ENCODE results near the gene DACH1. TPM values are rescaled to one million over a fixed set of nuclear protein-coding genes. Genes with fewer than 3 reads are reported as not detected.

The DACH1 gene
- total and polyA plus RNA-seq, 2 donors, result 2.5 to 2.7 TPM

GRCh38 chr13:71459708-71460107, 407.3 kb downstream of the DACH1 start:
- no peak overlapping the region for H3K4me3 ChIP-seq (ENCODE audit: low read length in 2 of 2)
- H3K27ac ChIP-seq (ENCODE audit: low read depth in 1 of 2, low read length in 1 of 2), result no peak overlapping the region
- no peaks in the 10 kb centered on the region for H3K27me3 ChIP-seq (ENCODE audit: control insufficient read depth in 2 of 2, insufficient read depth in 1 of 2, low read length in 1 of 2)
- no peak for DNase-seq (ENCODE audit: low read depth in 6 of 9, low spot score in 9 of 9)
- H3K4me1 ChIP-seq (ENCODE audit: control insufficient read depth in 2 of 2, insufficient read depth in 2 of 2, low read length in 2 of 2), result no peaks in the 10 kb centered on the region
- H3K9me3 ChIP-seq (ENCODE audit: control insufficient read depth in 2 of 2, insufficient read depth in 1 of 2, low read length in 1 of 2), result no peaks in the 10 kb centered on the region
- H3K36me3 ChIP-seq (ENCODE audit: control insufficient read depth in 2 of 2, insufficient read depth in 2 of 2, low read length in 1 of 2), result no peaks in the 10 kb centered on the region

- no peak overlapping the region for H3K4me3 ChIP-seq (ENCODE audit: low read length in 2 of 2)
- DNase-seq (ENCODE audit: low read depth in 6 of 9, low spot score in 9 of 9), result no peak
These were observed 409.4 kb downstream of the DACH1 start for GRCh38 chr13:71457645-71458044.

GRCh38 chr13:71456136-71456535, 410.9 kb downstream of the DACH1 start:
- H3K36me3 ChIP-seq (ENCODE audit: control insufficient read depth in 2 of 2, insufficient read depth in 2 of 2, low read length in 1 of 2), result no peaks in the 10 kb centered on the region
- H3K4me1 ChIP-seq (ENCODE audit: control insufficient read depth in 2 of 2, insufficient read depth in 2 of 2, low read length in 2 of 2), result no peaks in the 10 kb centered on the region
- no peak overlapping the region for H3K4me3 ChIP-seq (ENCODE audit: low read length in 2 of 2)
- WGBS, result 97% methylated on average over 2 of the region's 2 CpGs
- H3K9me3 ChIP-seq (ENCODE audit: control insufficient read depth in 2 of 2, insufficient read depth in 1 of 2, low read length in 1 of 2), result no peaks in the 10 kb centered on the region
- H3K27me3 ChIP-seq (ENCODE audit: control insufficient read depth in 2 of 2, insufficient read depth in 1 of 2, low read length in 1 of 2), result no peaks in the 10 kb centered on the region
- DNase-seq (ENCODE audit: low read depth in 6 of 9, low spot score in 9 of 9), result no peak
- H3K27ac ChIP-seq (ENCODE audit: low read depth in 1 of 2, low read length in 1 of 2), result no peak overlapping the region

More at GRCh38 chr13:71457645-71458044, 409.4 kb downstream of the DACH1 start:
- Histone ChIP-seq H3K27me3 (ENCODE audit: control insufficient read depth in 2 of 2, insufficient read depth in 1 of 2, low read length in 1 of 2) (no peaks in the 10 kb centered on the region), H3K36me3 (ENCODE audit: control insufficient read depth in 2 of 2, insufficient read depth in 2 of 2, low read length in 1 of 2) (no peaks in the 10 kb centered on the region), H3K4me1 (ENCODE audit: control insufficient read depth in 2 of 2, insufficient read depth in 2 of 2, low read length in 2 of 2) (no peaks in the 10 kb centered on the region), H3K9me3 (ENCODE audit: control insufficient read depth in 2 of 2, insufficient read depth in 1 of 2, low read length in 1 of 2) (no peaks in the 10 kb centered on the region), H3K27ac (ENCODE audit: low read depth in 1 of 2, low read length in 1 of 2) (no peak overlapping the region)
- 97% methylated on average over 2 of the region's 2 CpGs for whole genome bisulfite sequencing

- H3K9me3 ChIP-seq (ENCODE audit: control insufficient read depth in 2 of 2, insufficient read depth in 1 of 2, low read length in 1 of 2), result no peaks in the 10 kb centered on the region
- no peaks in the 10 kb centered on the region for H3K27me3 ChIP-seq (ENCODE audit: control insufficient read depth in 2 of 2, insufficient read depth in 1 of 2, low read length in 1 of 2)
- WGBS, result 100% methylated on average over 1 of the region's 1 CpG
- H3K4me1 ChIP-seq (ENCODE audit: control insufficient read depth in 2 of 2, insufficient read depth in 2 of 2, low read length in 2 of 2), result no peaks in the 10 kb centered on the region
- H3K4me3 ChIP-seq (ENCODE audit: low read length in 2 of 2), result no peak overlapping the region
- DNase-seq (ENCODE audit: low read depth in 6 of 9, low spot score in 9 of 9), result no peak
- H3K27ac ChIP-seq (ENCODE audit: low read depth in 1 of 2, low read length in 1 of 2), result no peak overlapping the region
- H3K36me3 ChIP-seq (ENCODE audit: control insufficient read depth in 2 of 2, insufficient read depth in 2 of 2, low read length in 1 of 2), result no peaks in the 10 kb centered on the region
These were observed 412.5 kb downstream of the DACH1 start for GRCh38 chr13:71454509-71454908.

- Histone ChIP-seq H3K27me3 (ENCODE audit: control insufficient read depth in 2 of 2, insufficient read depth in 1 of 2, low read length in 1 of 2) (no peaks in the 10 kb centered on the region), H3K27ac (ENCODE audit: low read depth in 1 of 2, low read length in 1 of 2) (no peak overlapping the region), H3K9me3 (ENCODE audit: control insufficient read depth in 2 of 2, insufficient read depth in 1 of 2, low read length in 1 of 2) (no peaks in the 10 kb centered on the region), H3K36me3 (ENCODE audit: control insufficient read depth in 2 of 2, insufficient read depth in 2 of 2, low read length in 1 of 2) (no peaks in the 10 kb centered on the region), H3K4me3 (ENCODE audit: low read length in 2 of 2) (no peak overlapping the region), H3K4me1 (ENCODE audit: control insufficient read depth in 2 of 2, insufficient read depth in 2 of 2, low read length in 2 of 2) (no peaks in the 10 kb centered on the region)
- WGBS, result 94% methylated on average over 3 of the region's 3 CpGs
- DNase-seq (ENCODE audit: low read depth in 6 of 9, low spot score in 9 of 9), result no peak
These were observed 418.8 kb downstream of the DACH1 start for GRCh38 chr13:71448080-71448630.

GRCh38 chr13:71437704-71438103, 429.3 kb downstream of the DACH1 start:
- Histone ChIP-seq H3K9me3 (ENCODE audit: control insufficient read depth in 2 of 2, insufficient read depth in 1 of 2, low read length in 1 of 2) (no peaks in the 10 kb centered on the region), H3K4me3 (ENCODE audit: low read length in 2 of 2) (no peak overlapping the region), H3K27me3 (ENCODE audit: control insufficient read depth in 2 of 2, insufficient read depth in 1 of 2, low read length in 1 of 2) (no peaks in the 10 kb centered on the region), H3K4me1 (ENCODE audit: control insufficient read depth in 2 of 2, insufficient read depth in 2 of 2, low read length in 2 of 2) (no peaks in the 10 kb centered on the region), H3K27ac (ENCODE audit: low read depth in 1 of 2, low read length in 1 of 2) (no peak overlapping the region), H3K36me3 (ENCODE audit: control insufficient read depth in 2 of 2, insufficient read depth in 2 of 2, low read length in 1 of 2) (no peaks in the 10 kb centered on the region)
- WGBS, result 93% methylated on average over 1 of the region's 1 CpG
- DNase-seq (ENCODE audit: low read depth in 6 of 9, low spot score in 9 of 9), result no peak

GRCh38 chr13:71430681-71431080, 436.3 kb downstream of the DACH1 start:
- no peak for DNase-seq (ENCODE audit: low read depth in 6 of 9, low spot score in 9 of 9)
- Histone ChIP-seq H3K36me3 (ENCODE audit: control insufficient read depth in 2 of 2, insufficient read depth in 2 of 2, low read length in 1 of 2) (no peaks in the 10 kb centered on the region), H3K27me3 (ENCODE audit: control insufficient read depth in 2 of 2, insufficient read depth in 1 of 2, low read length in 1 of 2) (no peaks in the 10 kb centered on the region), H3K27ac (ENCODE audit: low read depth in 1 of 2, low read length in 1 of 2) (no peak overlapping the region), H3K4me3 (ENCODE audit: low read length in 2 of 2) (no peak overlapping the region), H3K9me3 (ENCODE audit: control insufficient read depth in 2 of 2, insufficient read depth in 1 of 2, low read length in 1 of 2) (no peaks in the 10 kb centered on the region), H3K4me1 (ENCODE audit: control insufficient read depth in 2 of 2, insufficient read depth in 2 of 2, low read length in 2 of 2) (no peaks in the 10 kb centered on the region)
- 94% methylated on average over 4 of the region's 4 CpGs for WGBS

- H3K27me3 ChIP-seq (ENCODE audit: control insufficient read depth in 2 of 2, insufficient read depth in 1 of 2, low read length in 1 of 2), result no peaks in the 10 kb centered on the region
These were observed 449.8 kb downstream of the DACH1 start for GRCh38 chr13:71417205-71417604.

GRCh38 chr13:71412231-71412630, 454.8 kb downstream of the DACH1 start:
- WGBS, result 89% methylated on average over 2 of the region's 2 CpGs
- no peak overlapping the region for H3K27ac ChIP-seq (ENCODE audit: low read depth in 1 of 2, low read length in 1 of 2)
- no peaks in the 10 kb centered on the region for H3K9me3 ChIP-seq (ENCODE audit: control insufficient read depth in 2 of 2, insufficient read depth in 1 of 2, low read length in 1 of 2)

More at GRCh38 chr13:71417205-71417604, 449.8 kb downstream of the DACH1 start:
- no peak for DNase-seq (ENCODE audit: low read depth in 6 of 9, low spot score in 9 of 9)
- H3K9me3 ChIP-seq (ENCODE audit: control insufficient read depth in 2 of 2, insufficient read depth in 1 of 2, low read length in 1 of 2), result no peaks in the 10 kb centered on the region
- no peaks in the 10 kb centered on the region for H3K4me1 ChIP-seq (ENCODE audit: control insufficient read depth in 2 of 2, insufficient read depth in 2 of 2, low read length in 2 of 2)
- H3K36me3 ChIP-seq (ENCODE audit: control insufficient read depth in 2 of 2, insufficient read depth in 2 of 2, low read length in 1 of 2), result no peaks in the 10 kb centered on the region
- H3K4me3 ChIP-seq (ENCODE audit: low read length in 2 of 2), result no peak overlapping the region
- H3K27ac ChIP-seq (ENCODE audit: low read depth in 1 of 2, low read length in 1 of 2), result no peak overlapping the region

GRCh38 chr13:71408416-71408815, 458.6 kb downstream of the DACH1 start:
- Histone ChIP-seq H3K9me3 (ENCODE audit: control insufficient read depth in 2 of 2, insufficient read depth in 1 of 2, low read length in 1 of 2) (no peaks in the 10 kb centered on the region), H3K27me3 (ENCODE audit: control insufficient read depth in 2 of 2, insufficient read depth in 1 of 2, low read length in 1 of 2) (no peaks in the 10 kb centered on the region), H3K27ac (ENCODE audit: low read depth in 1 of 2, low read length in 1 of 2) (no peak overlapping the region), H3K36me3 (ENCODE audit: control insufficient read depth in 2 of 2, insufficient read depth in 2 of 2, low read length in 1 of 2) (no peaks in the 10 kb centered on the region), H3K4me3 (ENCODE audit: low read length in 2 of 2) (no peak overlapping the region), H3K4me1 (ENCODE audit: control insufficient read depth in 2 of 2, insufficient read depth in 2 of 2, low read length in 2 of 2) (no peaks in the 10 kb centered on the region)
- no peak for DNase-seq (ENCODE audit: low read depth in 6 of 9, low spot score in 9 of 9)

More at GRCh38 chr13:71412231-71412630, 454.8 kb downstream of the DACH1 start:
- Histone ChIP-seq H3K4me3 (ENCODE audit: low read length in 2 of 2) (no peak overlapping the region), H3K36me3 (ENCODE audit: control insufficient read depth in 2 of 2, insufficient read depth in 2 of 2, low read length in 1 of 2) (no peaks in the 10 kb centered on the region), H3K4me1 (ENCODE audit: control insufficient read depth in 2 of 2, insufficient read depth in 2 of 2, low read length in 2 of 2) (no peaks in the 10 kb centered on the region), H3K27me3 (ENCODE audit: control insufficient read depth in 2 of 2, insufficient read depth in 1 of 2, low read length in 1 of 2) (no peaks in the 10 kb centered on the region)
- no peak for DNase-seq (ENCODE audit: low read depth in 6 of 9, low spot score in 9 of 9)

All from thymus (tissue), 11 donors.